CD14-positive monocyte (primary cell): ENCODE data around the gene ROBO1. TPM values are rescaled to one million over a fixed set of nuclear protein-coding genes. Genes with fewer than 3 reads are reported as not detected.

Source experiments
- DNase-seq, 3 donors: peaks; one replicate each; pipeline ENCODE4 v3.0.0-alpha.2; 2011 to 2022
- H2AFZ ChIP-seq: 2 replicates; pipeline ENCODE4 v1.6.0; 2012; ENCODE audit warnings: mild to moderate bottlenecking, low read depth, low read length, inconsistent platforms; ENCODE audit not compliant: insufficient read depth, poor library complexity, severe bottlenecking
- H3K27ac ChIP-seq, 2 donors: 1 replicate in 1 of 2; 2 replicates in 1 of 2; pipeline ENCODE4 v1.5.1; 2012 to 2013; ENCODE audit warnings: low read length in 2 of 2, control low read depth in 1 of 2, inconsistent platforms in 1 of 2, low read depth in 1 of 2, mild to moderate bottlenecking in 1 of 2
- H3K27me3 ChIP-seq, 2 donors: one replicate each; pipeline versions ENCODE4 v1.6.0 to v1.6.1; 2011 to 2013; ENCODE audit warnings: low read length in 2 of 2; ENCODE audit not compliant: control insufficient read depth in 2 of 2, insufficient read depth in 2 of 2
- H3K36me3 ChIP-seq, 2 donors: replicated peaks in 1 of 2; 1 replicate in 1 of 2; 2 replicates in 1 of 2; pipeline versions ENCODE4 v1.5.1 to v1.6.1; 2012 to 2013; ENCODE audit warnings: low read length in 2 of 2, control low read depth in 1 of 2, inconsistent platforms in 1 of 2, mild to moderate bottlenecking in 1 of 2; ENCODE audit not compliant: insufficient read depth in 2 of 2, control insufficient read depth in 1 of 2
- H3K4me1 ChIP-seq, 2 donors: 1 replicate in 1 of 2; 2 replicates in 1 of 2; pipeline versions ENCODE4 v1.5.1 to v1.6.1; 2012 to 2013; ENCODE audit warnings: low read length in 2 of 2, control low read depth in 1 of 2, inconsistent platforms in 1 of 2, mild to moderate bottlenecking in 1 of 2, moderate library complexity in 1 of 2; ENCODE audit not compliant: insufficient read depth in 2 of 2, control insufficient read depth in 1 of 2
- H3K4me2 ChIP-seq: replicated peaks from 2 replicates; pipeline ENCODE3; 2012; ENCODE audit warnings: low read length, moderate library complexity, mild to moderate bottlenecking; ENCODE audit not compliant: poor library complexity, severe bottlenecking; ENCODE audit errors: extremely low read depth
- H3K4me3 ChIP-seq, 3 experiments: fragments of 200-600 bp in 1 of 3; sonication (generic) in 1 of 3; replicated peaks in 1 of 3; 1 replicate in 2 of 3; 2 replicates in 1 of 3; pipeline ENCODE4 v1.5.1; 2011 to 2013; ENCODE audit warnings: low read length in 3 of 3, mild to moderate bottlenecking in 3 of 3, control low read depth in 2 of 3, low read depth in 2 of 3, inconsistent platforms in 1 of 3, moderate library complexity in 1 of 3
- H3K79me2 ChIP-seq: 2 replicates; pipeline ENCODE4 v1.6.0; 2012; ENCODE audit warnings: mild to moderate bottlenecking, control low read depth, inconsistent platforms, low read length, moderate library complexity; ENCODE audit not compliant: insufficient read depth
- H3K9ac ChIP-seq: 2 replicates; pipeline ENCODE4 v1.6.0; 2017; ENCODE audit warnings: low read length, mild to moderate bottlenecking; ENCODE audit not compliant: insufficient read depth, poor library complexity, severe bottlenecking
- H3K9me3 ChIP-seq, 2 donors: replicated peaks in 1 of 2; 1 replicate in 1 of 2; 2 replicates in 1 of 2; pipeline versions ENCODE4 v1.5.1 to v1.6.1; 2012 to 2013; ENCODE audit warnings: low read length in 2 of 2, control low read depth in 1 of 2; ENCODE audit not compliant: control insufficient read depth in 1 of 2, insufficient read depth in 1 of 2
- H4K20me1 ChIP-seq: 2 replicates; pipeline ENCODE4 v1.6.0; 2012; ENCODE audit warnings: mild to moderate bottlenecking, low read length, control low read depth, moderate library complexity; ENCODE audit not compliant: insufficient read depth
- H3K27ac Mint-ChIP-seq, 7 donors: one replicate each; pipeline ENCODE4 v1.8.0; 2020; ENCODE audit warnings: mild to moderate bottlenecking in 7 of 7, mixed read lengths in 7 of 7, moderate library complexity in 6 of 7, inconsistent platforms in 2 of 7
- H3K27me3 Mint-ChIP-seq, 3 donors: one replicate each; pipeline ENCODE4 v1.8.0; 2021 to 2022; ENCODE audit warnings: low read depth in 3 of 3, mild to moderate bottlenecking in 3 of 3, mixed read lengths in 3 of 3, moderate library complexity in 3 of 3, inconsistent platforms in 1 of 3
- H3K36me3 Mint-ChIP-seq, 2 donors: one replicate each; pipeline ENCODE4 v1.8.0; 2020; ENCODE audit warnings: mixed read lengths in 2 of 2, inconsistent platforms in 1 of 2, mild to moderate bottlenecking in 1 of 2
- H3K4me1 Mint-ChIP-seq: one replicate; pipeline ENCODE4 v1.8.0; 2020; ENCODE audit warnings: mild to moderate bottlenecking, mixed read lengths
- H3K4me3 Mint-ChIP-seq, 2 donors: one replicate each; pipeline ENCODE4 v1.8.0; 2020; ENCODE audit warnings: mild to moderate bottlenecking in 2 of 2, mixed read lengths in 2 of 2, moderate library complexity in 1 of 2
- H3K9me3 Mint-ChIP-seq, 7 donors: one replicate each; pipeline ENCODE4 v1.8.0; 2020 to 2022; ENCODE audit warnings: mixed read lengths in 7 of 7, mild to moderate bottlenecking in 6 of 7, moderate library complexity in 6 of 7, inconsistent platforms in 2 of 7
- CTCF ChIP-seq: fragments of 200-600 bp; IDR thresholded peaks from one replicate; pipeline ENCODE4 v1.8.0; 2022; ENCODE audit warnings: antibody characterized with exemption, mild to moderate bottlenecking
- WGBS: methylation state at CpG from one replicate; pipeline ENCODE4 v1.1.5; 2013; ENCODE audit warnings: missing lambda C conversion rate; ENCODE audit not compliant: insufficient coverage; 5-methylcytosine and 5-hydroxymethylcytosine counted together
- intact Hi-C, 2 donors: fragments of 100-400 bp; cut with micrococcal nuclease; formaldehyde crosslinking; loops; one replicate each; pipeline versions ENCODE4 v1.15.0 to v1.15.1; 2023
- polyA plus RNA-seq, 3 donors: library from polyadenylated mRNA; depleted of rRNA in 1 of 3; unstranded in 2 of 3; stranded (reverse) in 1 of 3; fragments of 300-500 nt in 2 of 3; fragments of >200 nt in 1 of 3; fragmentation: Illumina TruSeq in 2 of 3; gene quantifications; 1 replicate in 2 of 3; 2 replicates in 1 of 3; pipeline ENCODE4 v1.2.3, GENCODE V29; 2012 to 2021

Gene ROBO1
- polyA plus RNA-seq, 3 donors, result 0.09 to 0.10 TPM; not detected in 1

DNA sequence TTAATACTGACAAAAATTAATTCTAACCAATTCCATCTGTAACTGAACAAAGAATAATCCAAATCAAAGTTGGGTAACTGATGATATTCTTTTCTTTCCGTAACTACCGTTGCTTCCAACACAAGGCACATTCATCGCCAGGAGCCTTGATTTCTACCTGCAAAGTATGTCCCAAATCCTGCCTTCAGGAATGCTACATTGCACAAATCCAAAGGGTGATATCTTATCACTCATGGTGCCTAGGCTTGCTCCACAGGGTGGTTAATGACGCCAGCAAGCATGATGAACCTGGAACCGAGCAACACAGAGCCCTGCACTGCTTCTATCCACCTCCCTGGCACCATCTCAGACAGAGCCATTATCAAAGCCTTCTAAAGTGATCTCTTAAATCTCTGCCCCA lies 772.7 kb downstream of the ROBO1 start:
- H3K4me1 ChIP-seq, result no peaks in the 10 kb centered on the region
- no peaks in the 10 kb centered on the region for H3K27me3 Mint-ChIP-seq
- H3K27ac ChIP-seq, result no peak overlapping the region
- H3K27me3 ChIP-seq, result no peaks in the 10 kb centered on the region
- H3K4me3 ChIP-seq, result no peak overlapping the region
- 87% methylated on average over 4 of the region's 5 CpGs for WGBS
- intact Hi-C loops, result no loop called here
- TF ChIP-seq CTCF, result no peak
- DNase-seq, result no peak
- no peak overlapping the region for H3K9ac ChIP-seq
- H3K36me3 Mint-ChIP-seq, result no peaks in the 10 kb centered on the region
- no peak overlapping the region for H2AFZ ChIP-seq
- H4K20me1 ChIP-seq, result no peaks in the 10 kb centered on the region
- H3K79me2 ChIP-seq, result no peaks in the 10 kb centered on the region
- H3K9me3 Mint-ChIP-seq, result peaks cover 0 to 4% (median 0%) of the 10 kb centered on the region in 7 donors
- H3K36me3 ChIP-seq, result no peaks in the 10 kb centered on the region
- H3K9me3 ChIP-seq, result no peaks in the 10 kb centered on the region
- no peak overlapping the region for H3K4me3 Mint-ChIP-seq
- H3K27ac Mint-ChIP-seq, result no peak overlapping the region
- H3K4me1 Mint-ChIP-seq, result no peaks in the 10 kb centered on the region
- no peak overlapping the region for H3K4me2 ChIP-seq

DNA sequence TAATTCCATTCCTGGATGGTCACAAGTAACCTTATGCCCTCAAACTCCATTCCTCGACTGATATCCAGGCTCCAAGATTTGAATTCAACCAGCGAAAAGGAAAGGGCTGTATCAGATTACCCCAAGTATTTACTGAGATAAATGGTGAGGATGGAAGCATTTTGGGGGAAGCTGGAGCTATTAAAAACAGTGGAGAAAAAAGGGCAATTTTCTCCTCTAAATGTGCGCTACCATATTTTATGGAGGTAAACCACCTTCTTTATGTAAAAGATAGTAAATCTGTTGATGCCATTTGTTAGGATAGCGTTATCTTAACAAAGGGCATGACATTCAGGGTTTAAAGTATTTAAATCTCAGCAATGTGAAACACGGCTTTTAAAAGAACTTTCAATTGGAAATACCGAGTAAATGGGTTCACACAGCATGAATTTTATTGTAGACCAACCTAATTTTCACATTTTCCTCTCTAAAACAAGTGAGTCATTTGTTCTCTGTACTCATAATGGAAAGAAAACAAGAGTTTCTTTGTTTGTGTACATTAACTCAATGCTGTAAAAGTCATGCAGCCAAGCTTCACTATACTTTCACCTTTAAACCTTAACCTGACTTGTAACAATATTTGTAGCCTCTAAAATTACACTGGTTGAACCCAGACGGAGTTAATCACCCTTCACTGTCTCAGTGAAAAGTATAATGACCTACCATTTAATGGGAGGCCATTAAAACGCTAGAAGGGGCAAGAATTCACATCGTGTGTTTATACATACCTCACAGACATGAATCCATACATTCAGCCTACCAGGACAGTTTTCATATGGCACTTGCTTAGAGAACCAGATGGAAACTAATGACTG lies 773.4 kb downstream of the ROBO1 start:
- intact Hi-C loops, result no loop called here
- Mint-ChIP-seq H3K36me3 (no peaks in the 10 kb centered on the region), H3K4me1 (no peaks in the 10 kb centered on the region), H3K27me3 (no peaks in the 10 kb centered on the region), H3K27ac (no peak overlapping the region), H3K9me3 (peaks cover 0 to 4% (median 0%) of the 10 kb centered on the region in 7 donors), H3K4me3 (no peak overlapping the region)
- Histone ChIP-seq H3K27ac (no peak overlapping the region), H3K4me1 (no peaks in the 10 kb centered on the region), H3K4me2 (no peak overlapping the region), H3K4me3 (no peak overlapping the region), H2AFZ (no peak overlapping the region), H4K20me1 (no peaks in the 10 kb centered on the region), H3K9me3 (no peaks in the 10 kb centered on the region), H3K9ac (no peak overlapping the region), H3K27me3 (no peaks in the 10 kb centered on the region), H3K79me2 (no peaks in the 10 kb centered on the region), H3K36me3 (no peaks in the 10 kb centered on the region)
- no peak for TF ChIP-seq CTCF
- no peak for DNase-seq
- WGBS, result 93% methylated on average over 3 of the region's 9 CpGs
